A673 (cell line): ENCODE results near the gene FBXL7. TPM values are rescaled to one million over a fixed set of nuclear protein-coding genes. Genes with fewer than 3 reads are reported as not detected.

ENCODE experiments used
- BruUV-seq: library from RNA; stranded (reverse); fragments of 400-500 nt; replicated peaks from 2 replicates; lab custom pipeline; 2021; lab: Mats Ljungman, UMichigan
- CTCF ChIA-PET: fragments of 300-600 bp; sonication (Branson Sonifier 250); formaldehyde crosslinking; loops from one replicate; lab custom pipeline; 2022; ENCODE audit warnings: antibody characterized with exemption; lab: Charles Lee
- POLR2A ChIA-PET: fragments of 300-600 bp; sonication (Branson Sonifier 250); formaldehyde crosslinking; loops from one replicate; lab custom pipeline; 2022; ENCODE audit warnings: antibody characterized with exemption; ENCODE audit not compliant: low non-redundant PET; lab: Charles Lee
- DNase-seq: peaks from one replicate; pipeline ENCODE4 v3.0.0-alpha.2; 2015; ENCODE audit warnings: low spot score
- H3K27ac ChIP-seq: fragments of 200-600 bp; sonication (generic); 2 replicates; pipeline ENCODE4 v1.5.1; 2016; ENCODE audit warnings: mixed run types, low read depth, mild to moderate bottlenecking, mixed read lengths, antibody characterized with exemption, low read length; ENCODE audit not compliant: poor library complexity, severe bottlenecking
- H3K27me3 ChIP-seq: fragments of 200-600 bp; sonication (generic); replicated peaks from 2 replicates; pipeline ENCODE4 v1.6.1; 2017; ENCODE audit warnings: mixed run types, low read depth, mild to moderate bottlenecking, mixed read lengths, antibody characterized with exemption, low read length; ENCODE audit not compliant: insufficient read depth, poor library complexity
- H3K36me3 ChIP-seq: fragments of 200-600 bp; sonication (generic); 2 replicates; pipeline ENCODE4 v1.6.1; 2016; ENCODE audit warnings: mixed run types, mild to moderate bottlenecking, mixed read lengths, antibody characterized with exemption, low read length; ENCODE audit not compliant: insufficient read depth, poor library complexity, severe bottlenecking
- H3K4me1 ChIP-seq: fragments of 200-600 bp; sonication (generic); 2 replicates; pipeline ENCODE4 v1.6.1; 2017; ENCODE audit warnings: mixed run types, mild to moderate bottlenecking, mixed read lengths, antibody characterized with exemption, low read length; ENCODE audit not compliant: insufficient read depth, poor library complexity, severe bottlenecking
- H3K4me3 ChIP-seq: fragments of 200-600 bp; sonication (generic); 2 replicates; pipeline ENCODE4 v1.5.1; 2016; ENCODE audit warnings: low read depth, mixed run types, mild to moderate bottlenecking, mixed read lengths, low read length; ENCODE audit not compliant: poor library complexity, severe bottlenecking
- H3K9me3 ChIP-seq: fragments of 200-600 bp; sonication (generic); 2 replicates; pipeline ENCODE4 v1.6.1; 2016; ENCODE audit warnings: mixed run types, low read depth, mild to moderate bottlenecking, mixed read lengths, antibody characterized with exemption, low read length; ENCODE audit not compliant: poor library complexity, severe bottlenecking
- EZH2 ChIP-seq: fragments of 200-600 bp; sonication (generic); IDR thresholded peaks from 2 replicates; pipeline ENCODE4 v1.6.1; 2017; ENCODE audit warnings: borderline replicate concordance, low read depth, mild to moderate bottlenecking, mixed read lengths, antibody characterized with exemption, low read length; ENCODE audit not compliant: poor library complexity, severe bottlenecking
- intact Hi-C: fragments of 100-400 bp; cut with micrococcal nuclease; formaldehyde crosslinking; loops from one replicate; pipeline ENCODE4 v1.10.0; 2022; ENCODE audit not compliant: unreplicated experiment
- total RNA-seq: library from RNA; stranded (reverse); gene quantifications from 2 replicates; pipeline ENCODE4 v1.2.3, GENCODE V29; 2021
- TF ChIP-seq, protein P1 (sequence below): fragments of 300-800, 200-600 bp; sonication (generic); conservative IDR thresholded peaks from 2 replicates; pipeline ENCODE4 v1.5.1; 2017; ENCODE audit warnings: low read depth, mild to moderate bottlenecking, antibody characterized with exemption, low read length, moderate library complexity, mixed read lengths

FBXL7 gene
- total RNA-seq, 1 experiment from 2014 or later: 5.9 TPM

GRCh38 chr5:15808577-15808976 lies 308.6 kb downstream of the FBXL7 start:
- no TSS peak for BruUV-seq
- POLR2A ChIA-PET: no interaction called here
- Histone ChIP-seq H3K4me1 (no peaks in the 10 kb centered on the region), H3K4me3 (no peak overlapping the region), H3K27ac (no peak overlapping the region), H3K27me3 (no peaks in the 10 kb centered on the region), H3K36me3 (no peaks in the 10 kb centered on the region), H3K9me3 (peaks cover 13% of the 10 kb centered on the region)
- CTCF ChIA-PET: no interaction called here
- intact Hi-C loops: no loop called here
- TF ChIP-seq, protein P1, sequence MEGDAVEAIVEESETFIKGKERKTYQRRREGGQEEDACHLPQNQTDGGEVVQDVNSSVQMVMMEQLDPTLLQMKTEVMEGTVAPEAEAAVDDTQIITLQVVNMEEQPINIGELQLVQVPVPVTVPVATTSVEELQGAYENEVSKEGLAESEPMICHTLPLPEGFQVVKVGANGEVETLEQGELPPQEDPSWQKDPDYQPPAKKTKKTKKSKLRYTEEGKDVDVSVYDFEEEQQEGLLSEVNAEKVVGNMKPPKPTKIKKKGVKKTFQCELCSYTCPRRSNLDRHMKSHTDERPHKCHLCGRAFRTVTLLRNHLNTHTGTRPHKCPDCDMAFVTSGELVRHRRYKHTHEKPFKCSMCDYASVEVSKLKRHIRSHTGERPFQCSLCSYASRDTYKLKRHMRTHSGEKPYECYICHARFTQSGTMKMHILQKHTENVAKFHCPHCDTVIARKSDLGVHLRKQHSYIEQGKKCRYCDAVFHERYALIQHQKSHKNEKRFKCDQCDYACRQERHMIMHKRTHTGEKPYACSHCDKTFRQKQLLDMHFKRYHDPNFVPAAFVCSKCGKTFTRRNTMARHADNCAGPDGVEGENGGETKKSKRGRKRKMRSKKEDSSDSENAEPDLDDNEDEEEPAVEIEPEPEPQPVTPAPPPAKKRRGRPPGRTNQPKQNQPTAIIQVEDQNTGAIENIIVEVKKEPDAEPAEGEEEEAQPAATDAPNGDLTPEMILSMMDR: no peak
- no peak for TF ChIP-seq EZH2
- DNase-seq: no peak

- no TSS peak for BruUV-seq
- DNase-seq: no peak
- H3K36me3 ChIP-seq: no peaks in the 10 kb centered on the region
- no peaks in the 10 kb centered on the region for H3K4me1 ChIP-seq
- H3K4me3 ChIP-seq: no peak overlapping the region
- no peaks in the 10 kb centered on the region for H3K27me3 ChIP-seq
- ChIA-PET CTCF (no interaction called here), POLR2A (no interaction called here)
- H3K27ac ChIP-seq: no peak overlapping the region
- no peaks in the 10 kb centered on the region for H3K9me3 ChIP-seq
- intact Hi-C loops: loop anchor here (5.0 to 10.0 kb wide), 2 partner anchors 355 to 712 kb away; no protein-coding TSS in a partner anchor
- TF ChIP-seq EZH2: no peak
- TF ChIP-seq, protein P1: no peak
Observed at GRCh38 chr5:15819617-15820016, 319.6 kb downstream of the FBXL7 start.

GRCh38 chr5:15821506-15821905 lies 321.5 kb downstream of the FBXL7 start:
- Histone ChIP-seq H3K4me3 (no peak overlapping the region), H3K27ac (no peak overlapping the region), H3K4me1 (no peaks in the 10 kb centered on the region), H3K27me3 (no peaks in the 10 kb centered on the region), H3K36me3 (no peaks in the 10 kb centered on the region), H3K9me3 (no peaks in the 10 kb centered on the region)
- TF ChIP-seq, protein P1: no peak
- no peak for TF ChIP-seq EZH2
- intact Hi-C loops: loop anchor here (5.0 to 10.0 kb wide), 2 partner anchors 357 to 714 kb away; no protein-coding TSS in a partner anchor
- CTCF ChIA-PET: no interaction called here
- BruUV-seq: no TSS peak
- DNase-seq: no peak
- POLR2A ChIA-PET: no interaction called here
